WTC11 (cell line): Measurements from ENCODE around the gene CBX5. TPM values are rescaled to one million over a fixed set of nuclear protein-coding genes. Genes with fewer than 3 reads are reported as not detected.

Source experiments
- ATAC-seq: fragments of 200-7000 bp; cut with Tn5 transposase; 2 replicates; pipeline ENCODE4 v1.10.0; 2021; ENCODE audit warnings: mild to moderate bottlenecking, moderate library complexity
- CTCF ChIA-PET: fragments of 300-600 bp; sonication (Branson Sonifier 250); formaldehyde crosslinking; loops from one replicate; lab custom pipeline; 2021; ENCODE audit warnings: antibody characterized with exemption; lab: Charles Lee
- POLR2A ChIA-PET: fragments of 350-600 bp; sonication (Branson Sonifier 250); formaldehyde crosslinking; loops from one replicate; lab custom pipeline; 2021; ENCODE audit warnings: antibody characterized with exemption; lab: Charles Lee
- DNase-seq: peaks from one replicate; pipeline ENCODE4 v3.0.0; 2021; ENCODE audit warnings: low spot score
- H3K27ac Mint-ChIP-seq: 2 replicates; pipeline ENCODE4 v1.8.0; 2021; ENCODE audit warnings: mixed read lengths
- H3K27me3 Mint-ChIP-seq: 2 replicates; pipeline ENCODE4 v1.8.0; 2021; ENCODE audit warnings: low read depth, mild to moderate bottlenecking, moderate library complexity, mixed read lengths
- H3K36me3 Mint-ChIP-seq: 2 replicates; pipeline ENCODE4 v1.8.0; 2021; ENCODE audit warnings: mixed read lengths
- H3K4me1 Mint-ChIP-seq: 2 replicates; pipeline ENCODE4 v1.8.0; 2022; ENCODE audit warnings: mixed read lengths
- H3K4me3 Mint-ChIP-seq: 2 replicates; pipeline ENCODE4 v1.8.0; 2021; ENCODE audit warnings: mild to moderate bottlenecking, moderate library complexity, mixed read lengths
- H3K9me3 Mint-ChIP-seq: 2 replicates; pipeline ENCODE4 v1.8.0; 2021; ENCODE audit warnings: mixed read lengths
- ARID4B ChIP-seq: sonication (generic); formaldehyde crosslinking; IDR thresholded peaks from 2 replicates; pipeline ENCODE4 v1.8.0; 2023; ENCODE audit warnings: missing genetic modification reagents, mild to moderate bottlenecking, borderline replicate concordance
- ATF1 ChIP-seq: sonication (generic); formaldehyde crosslinking; IDR thresholded peaks from 2 replicates; pipeline ENCODE4 v1.8.1; 2023; ENCODE audit warnings: mild to moderate bottlenecking, moderate library complexity, missing genetic modification reagents
- ATF2 ChIP-seq: sonication (generic); formaldehyde crosslinking; IDR thresholded peaks from 2 replicates; pipeline ENCODE4 v1.8.1; 2022; ENCODE audit warnings: low read depth, missing genetic modification reagents, borderline replicate concordance
- CREB1 ChIP-seq: sonication (generic); formaldehyde crosslinking; IDR thresholded peaks from 2 replicates; pipeline ENCODE4 v1.8.0; 2023; ENCODE audit warnings: mild to moderate bottlenecking, missing genetic modification reagents
- E2F1 ChIP-seq: sonication (generic); formaldehyde crosslinking; IDR thresholded peaks from 2 replicates; pipeline ENCODE4 v1.8.0; 2022; ENCODE audit warnings: mild to moderate bottlenecking, missing genetic modification reagents
- ELF4 ChIP-seq: sonication (generic); formaldehyde crosslinking; IDR thresholded peaks from 2 replicates; pipeline ENCODE4 v1.8.1; 2022; ENCODE audit warnings: low read depth, mild to moderate bottlenecking, moderate library complexity, missing genetic modification reagents
- ETV6 ChIP-seq: sonication (generic); formaldehyde crosslinking; IDR thresholded peaks from 2 replicates; pipeline ENCODE4 v1.8.1; 2022; ENCODE audit warnings: mild to moderate bottlenecking, missing genetic modification reagents
- NFE2L1 ChIP-seq: sonication (generic); formaldehyde crosslinking; IDR thresholded peaks from 2 replicates; pipeline ENCODE4 v1.8.1; 2023; ENCODE audit warnings: missing genetic modification reagents
- SMAD4 ChIP-seq: sonication (generic); formaldehyde crosslinking; IDR thresholded peaks from 2 replicates; pipeline ENCODE4 v1.8.0; 2022; ENCODE audit warnings: mild to moderate bottlenecking, missing genetic modification reagents
- SP1 ChIP-seq: sonication (generic); formaldehyde crosslinking; conservative IDR thresholded peaks from 2 replicates; pipeline ENCODE4 v1.8.1; 2022; ENCODE audit warnings: missing genetic modification reagents
- TP53 ChIP-seq: sonication (generic); formaldehyde crosslinking; IDR thresholded peaks from 2 replicates; pipeline ENCODE4 v1.8.1; 2023; ENCODE audit warnings: mild to moderate bottlenecking, missing genetic modification reagents
- USF1 ChIP-seq: sonication (generic); formaldehyde crosslinking; IDR thresholded peaks from 2 replicates; pipeline ENCODE4 v1.8.0; 2022; ENCODE audit warnings: mild to moderate bottlenecking, missing genetic modification reagents
- ZMAT4 ChIP-seq: fragments of 250-450 bp; sonication (Bioruptor Pico); IDR thresholded peaks from 2 replicates; pipeline ENCODE4 v1.9.0; 2021; ENCODE audit warnings: mild to moderate bottlenecking
- ZNF281 ChIP-seq: sonication (generic); formaldehyde crosslinking; IDR thresholded peaks from 2 replicates; pipeline ENCODE4 v1.8.0; 2023; ENCODE audit warnings: mild to moderate bottlenecking, missing genetic modification reagents
- ZNF423 ChIP-seq: fragments of 250-450 bp; sonication (Bioruptor Pico); IDR thresholded peaks from 2 replicates; pipeline ENCODE4 v2.1.2; 2022; ENCODE audit warnings: mild to moderate bottlenecking, moderate library complexity
- ZNF512 ChIP-seq: sonication (generic); formaldehyde crosslinking; IDR thresholded peaks from 2 replicates; pipeline ENCODE4 v1.8.1; 2022; ENCODE audit warnings: missing genetic modification reagents, borderline replicate concordance
- total RNA-seq: library from RNA; stranded (reverse); gene quantifications from 3 replicates; pipeline ENCODE4 v1.2.3, GENCODE V29; 2021

The CBX5 gene
- total RNA-seq, 1 experiment from 2014 or later, result 182 TPM

GRCh38 chr12:54300732-54301427 lies 21.0 kb upstream of the CBX5 start, which contains the start of gene NFE2 (continued):
- TF ChIP-seq E2F1 (CRISPR knock-in tag) (no peak), ATF1 (no peak), ETV6 (CRISPR knock-in tag) (no peak), ELF4 (CRISPR knock-in tag) (no peak), SMAD4 (CRISPR knock-in tag) (no peak), CREB1 (CRISPR knock-in tag) (peak; percentile 66; the same call in 1 of the 2 replicates), ARID4B (CRISPR knock-in tag) (no peak)

GRCh38 chr12:54300225-54300731 lies 20.4 kb upstream of the CBX5 start:
- TF ChIP-seq TP53 (CRISPR knock-in tag) (no peak), ZNF281 (CRISPR knock-in tag) (0 out of 2 replicates have a peak, but pooled peaks have one; percentile 1)
- DNase-seq (no peak), ATAC-seq (no peak)
- ChIA-PET CTCF (interaction anchor here (0.8 to 4.6 kb wide), 19 partner anchors 10 to 99 kb away, joined by 3 to 53 read pairs (median 6); partner anchors contain the start of gene COPZ1), POLR2A (interaction anchor here (0.6 to 2.7 kb wide), 5 partner anchors 11 to 1862 kb away, joined by 4 to 14 read pairs (median 11); partner anchors contain the start of genes CBX5 and HNRNPA1)
- peaks cover 15% of the 10 kb centered on the region for H3K27me3 Mint-ChIP-seq
- H3K36me3 Mint-ChIP-seq, result no peaks in the 10 kb centered on the region
- peaks cover 53% of the 10 kb centered on the region for H3K4me1 Mint-ChIP-seq
- H3K27ac Mint-ChIP-seq, result peak overlapping the region; percentile 90; the same call in 1 of the 2 replicates
- H3K9me3 Mint-ChIP-seq, result no peaks in the 10 kb centered on the region
- H3K4me3 Mint-ChIP-seq, result peak overlapping the region; percentile 68

GRCh38 chr12:54299515-54300224 lies 19.7 kb upstream of the CBX5 start:
- no peak for DNase-seq
- ChIA-PET CTCF (interaction anchor here (1.1 to 4.6 kb wide), 18 partner anchors 10 to 100 kb away, joined by 3 to 53 read pairs (median 5); partner anchors contain the start of gene COPZ1), POLR2A (interaction anchor here (0.6 to 2.7 kb wide), 4 partner anchors 10 to 1863 kb away, joined by 3 to 14 read pairs (median 8); partner anchors contain the start of genes CBX5 and HNRNPA1)
- peaks cover 15% of the 10 kb centered on the region for H3K27me3 Mint-ChIP-seq
- peak overlapping the region; percentile 68 for H3K4me3 Mint-ChIP-seq
- ATAC-seq, result no peak
- H3K36me3 Mint-ChIP-seq, result no peaks in the 10 kb centered on the region
- no peak overlapping the region for H3K27ac Mint-ChIP-seq
- H3K4me1 Mint-ChIP-seq, result peaks cover 52% of the 10 kb centered on the region
- no peaks in the 10 kb centered on the region for H3K9me3 Mint-ChIP-seq
- TF ChIP-seq ATF2 (CRISPR knock-in tag) (no peak), CREB1 (CRISPR knock-in tag) (no peak), USF1 (CRISPR knock-in tag) (no peak), ZNF512 (CRISPR knock-in tag) (no peak), ZNF423 (no peak), NFE2L1 (CRISPR knock-in tag) (no peak), TP53 (CRISPR knock-in tag) (no peak), ZMAT4 (CRISPR knock-in tag) (no peak), SP1 (CRISPR knock-in tag) (no peak)
